H9 (cell line): ENCODE data around the gene SLC35B1. TPM values are rescaled to one million over a fixed set of nuclear protein-coding genes. Genes with fewer than 3 reads are reported as not detected.

Experiments used
- DNase-seq: peaks from one replicate; pipeline ENCODE4 v3.0.0-alpha.2; 2017
- H2AFZ ChIP-seq: one replicate; pipeline ENCODE4 v1.6.1; 2013; ENCODE audit warnings: mild to moderate bottlenecking, low read length, control low read depth, moderate library complexity
- H2AK5ac ChIP-seq: 2 replicates; pipeline ENCODE4 v1.6.1; 2013; ENCODE audit warnings: low read length, control low read depth, mixed read lengths; ENCODE audit not compliant: insufficient read length
- H2BK120ac ChIP-seq: one replicate; pipeline ENCODE4 v1.6.1; 2013; ENCODE audit warnings: low read depth, mild to moderate bottlenecking, low read length, control low read depth, inconsistent platforms; ENCODE audit not compliant: poor library complexity, severe bottlenecking
- H2BK12ac ChIP-seq: 2 replicates; pipeline ENCODE4 v1.6.1; 2013; ENCODE audit warnings: low read length, control low read depth, mixed read lengths, low read depth; ENCODE audit not compliant: insufficient read length
- H2BK15ac ChIP-seq: 2 replicates; pipeline ENCODE4 v1.6.1; 2013; ENCODE audit warnings: low read depth, low read length, control low read depth
- H2BK20ac ChIP-seq: one replicate; pipeline ENCODE4 v1.6.1; 2013; ENCODE audit warnings: low read depth, mild to moderate bottlenecking, low read length, control low read depth, inconsistent platforms; ENCODE audit not compliant: poor library complexity, severe bottlenecking
- H2BK5ac ChIP-seq: 2 replicates; pipeline ENCODE4 v1.6.1; 2013; ENCODE audit warnings: low read length, control low read depth, mixed read lengths; ENCODE audit not compliant: insufficient read length
- H3K14ac ChIP-seq: 2 replicates; pipeline ENCODE4 v1.6.1; 2013; ENCODE audit warnings: low read length, control low read depth; ENCODE audit not compliant: insufficient read depth
- H3K18ac ChIP-seq: 2 replicates; pipeline ENCODE4 v1.6.1; 2013; ENCODE audit warnings: low read depth, mild to moderate bottlenecking, mixed read lengths, low read length, control low read depth; ENCODE audit not compliant: insufficient read length
- H3K23ac ChIP-seq: 2 replicates; pipeline ENCODE4 v1.6.1; 2013; ENCODE audit warnings: low read length, control low read depth, mixed read lengths, low read depth; ENCODE audit not compliant: insufficient read length
- H3K23me2 ChIP-seq: 2 replicates; pipeline ENCODE4 v1.6.1; 2013; ENCODE audit warnings: low read depth, mild to moderate bottlenecking, mixed read lengths, low read length, control low read depth; ENCODE audit not compliant: insufficient read length, poor library complexity, severe bottlenecking
- H3K27ac ChIP-seq: 2 replicates; pipeline ENCODE4 v1.5.1; 2013; ENCODE audit warnings: low read length, control low read depth, mixed read lengths, low read depth; ENCODE audit not compliant: insufficient read length
- H3K27me3 ChIP-seq: 2 replicates; pipeline ENCODE4 v1.6.1; 2013; ENCODE audit warnings: low read length, control low read depth, inconsistent platforms; ENCODE audit not compliant: insufficient read depth
- H3K4ac ChIP-seq: 2 replicates; pipeline ENCODE4 v1.6.1; 2013; ENCODE audit warnings: low read depth, mild to moderate bottlenecking, control low read depth, inconsistent platforms, low read length, moderate library complexity
- H3K4me1 ChIP-seq: 2 replicates; pipeline ENCODE4 v1.6.1; 2013; ENCODE audit warnings: low read length, control low read depth, inconsistent platforms; ENCODE audit not compliant: insufficient read depth
- H3K4me2 ChIP-seq: 2 replicates; pipeline ENCODE4 v1.6.1; 2013; ENCODE audit warnings: low read length, control low read depth, mixed read lengths; ENCODE audit not compliant: insufficient read length, insufficient read depth
- H3K56ac ChIP-seq: 2 replicates; pipeline ENCODE4 v1.6.1; 2013; ENCODE audit warnings: low read depth, mild to moderate bottlenecking, mixed read lengths, low read length, control low read depth; ENCODE audit not compliant: insufficient read length
- H3K79me1 ChIP-seq: 2 replicates; pipeline ENCODE4 v1.6.1; 2013; ENCODE audit warnings: low read depth, mild to moderate bottlenecking, moderate library complexity, low read length, control low read depth, inconsistent platforms; ENCODE audit not compliant: insufficient read depth, poor library complexity, severe bottlenecking
- H3K79me2 ChIP-seq: 2 replicates; pipeline ENCODE4 v1.6.1; 2013; ENCODE audit warnings: low read length, control low read depth, inconsistent platforms; ENCODE audit not compliant: insufficient read depth
- H3K9ac ChIP-seq: 2 replicates; pipeline ENCODE4 v1.6.1; 2013; ENCODE audit warnings: low read length, control low read depth, mixed read lengths; ENCODE audit not compliant: insufficient read length; ENCODE audit errors: extremely low read depth
- H3K9me3 ChIP-seq: one replicate; pipeline ENCODE4 v1.6.1; 2013; ENCODE audit warnings: low read depth, low read length, inconsistent platforms; ENCODE audit not compliant: control insufficient read depth
- H3T11ph ChIP-seq: one replicate; pipeline ENCODE4 v1.6.1; 2013; ENCODE audit warnings: mild to moderate bottlenecking, low read length, control low read depth, inconsistent platforms
- H4K20me1 ChIP-seq: one replicate; pipeline ENCODE4 v1.6.1; 2013; ENCODE audit not compliant: control insufficient read depth, insufficient read length, insufficient read depth
- H4K5ac ChIP-seq: 2 replicates; pipeline ENCODE4 v1.6.1; 2013; ENCODE audit warnings: low read depth, mild to moderate bottlenecking, mixed read lengths, low read length, control low read depth; ENCODE audit not compliant: insufficient read length
- H4K8ac ChIP-seq: replicated peaks from 2 replicates; pipeline ENCODE4 v1.6.1; 2013; ENCODE audit warnings: low read length, control low read depth, mixed read lengths, low read depth; ENCODE audit not compliant: insufficient read length
- H4K91ac ChIP-seq: 2 replicates; pipeline ENCODE4 v1.6.1; 2013; ENCODE audit warnings: low read depth, mild to moderate bottlenecking, moderate library complexity, mixed read lengths, low read length, control low read depth; ENCODE audit not compliant: insufficient read length
- H3K27ac Mint-ChIP-seq, 3 experiments: 2 replicates in 2 of 3; 3 replicates in 1 of 3; pipeline ENCODE4 v1.8.0; 2020 to 2021; ENCODE audit warnings: mixed read lengths in 3 of 3, mild to moderate bottlenecking in 1 of 3, moderate library complexity in 1 of 3
- H3K27me3 Mint-ChIP-seq: 2 replicates; pipeline ENCODE4 v1.8.0; 2021; ENCODE audit warnings: low read depth, mild to moderate bottlenecking, moderate library complexity, mixed read lengths
- H3K36me3 Mint-ChIP-seq, 3 experiments: 2 replicates in 2 of 3; 3 replicates in 1 of 3; pipeline ENCODE4 v1.8.0; 2020 to 2021; ENCODE audit warnings: low read depth in 3 of 3, mixed read lengths in 3 of 3; ENCODE audit not compliant: insufficient read depth in 1 of 3
- H3K4me1 Mint-ChIP-seq, 2 experiments: 2 replicates each; pipeline ENCODE4 v1.8.0; 2020; ENCODE audit warnings: mixed read lengths in 2 of 2
- H3K4me3 Mint-ChIP-seq, 2 experiments: 2 replicates in 1 of 2; 3 replicates in 1 of 2; pipeline ENCODE4 v1.8.0; 2020 to 2021; ENCODE audit warnings: mild to moderate bottlenecking in 2 of 2, mixed read lengths in 2 of 2, moderate library complexity in 1 of 2
- H3K9me3 Mint-ChIP-seq, 2 experiments: 2 replicates in 1 of 2; 3 replicates in 1 of 2; pipeline ENCODE4 v1.8.0; 2020; ENCODE audit warnings: mild to moderate bottlenecking in 2 of 2, mixed read lengths in 2 of 2, moderate library complexity in 1 of 2
- WGBS: extraction: QIAGEN DNeasy Blood & Tissue Kit; methylation state at CpG from one replicate; pipeline ENCODE4 v1.1.7; 2013; ENCODE audit warnings: missing lambda C conversion rate, low lambda C conversion rate, mixed read lengths; ENCODE audit not compliant: insufficient read length; ENCODE audit errors: extremely low coverage; 5-methylcytosine and 5-hydroxymethylcytosine counted together
- total RNA-seq: library from RNA; stranded (reverse); gene quantifications from 2 replicates; pipeline ENCODE4 v1.2.1, GENCODE V29; 2021
- TF ChIP-seq, protein P1 (sequence below): fragments of 200-600 bp; sonication (generic); conservative IDR thresholded peaks from 3 replicates; pipeline ENCODE4 v1.8.0; 2021; ENCODE audit warnings: antibody characterized with exemption, mild to moderate bottlenecking

SLC35B1 gene
- total RNA-seq, 1 experiment from 2014 or later: 58.9 TPM

DNA sequence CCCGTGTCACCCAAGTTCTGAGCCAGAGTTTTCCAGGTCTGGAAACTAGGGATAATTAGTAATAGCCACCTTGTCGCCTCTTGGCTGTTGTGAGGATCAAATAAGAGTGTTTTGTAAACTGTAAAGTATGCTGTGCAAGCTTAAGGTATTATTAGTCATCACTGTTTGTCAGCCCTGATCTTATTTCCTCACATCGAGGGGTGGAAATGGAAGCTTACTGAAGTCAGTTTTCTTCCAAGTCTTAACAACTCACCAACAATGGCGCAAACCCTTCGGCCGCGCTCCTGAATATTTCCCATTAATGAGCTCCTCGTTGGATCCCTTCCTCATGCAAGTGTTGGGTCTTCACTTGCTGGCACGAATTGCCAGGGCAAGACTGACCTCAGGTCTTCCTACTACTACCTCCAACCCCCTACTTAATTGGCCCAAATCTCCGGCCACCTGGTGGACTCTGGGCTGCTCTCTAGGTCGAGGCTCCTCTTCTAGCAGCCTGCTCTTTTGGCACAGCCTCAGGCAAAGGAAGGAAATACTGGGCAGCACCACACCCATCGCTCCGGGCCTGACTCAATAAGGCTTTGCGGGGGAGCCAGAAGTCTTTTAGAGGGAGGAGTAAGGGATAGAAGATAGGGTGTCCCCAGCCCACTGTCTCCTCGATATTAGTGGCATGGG, 885 bp upstream of the SLC35B1 start:
- no CpG with 5 or more reads among the region's 15 CpGs for WGBS
- no peak overlapping the region for H3K23ac ChIP-seq
- H3K27ac ChIP-seq: no peak overlapping the region
- H3K56ac ChIP-seq: no peak overlapping the region
- no peak overlapping the region for H2BK120ac ChIP-seq
- H3K14ac ChIP-seq: no peak overlapping the region
- no peaks in the 10 kb centered on the region for H3K4me1 ChIP-seq
- no peak overlapping the region for H4K5ac ChIP-seq
- no peaks in the 10 kb centered on the region for H3K79me1 ChIP-seq
- no peaks in the 10 kb centered on the region for H3K27me3 ChIP-seq
- no peak overlapping the region for H2BK20ac ChIP-seq
- H3K27me3 Mint-ChIP-seq: no peaks in the 10 kb centered on the region
- H3K4me1 Mint-ChIP-seq: peaks cover 10 to 14% of the 10 kb centered on the region in 2 experiments
- H3K4me3 Mint-ChIP-seq: peak overlapping the region; percentile 89 to 94; a peak in 4 of 5 replicates
- H3K23me2 ChIP-seq: peaks cover 4% of the 10 kb centered on the region
- H3K27ac Mint-ChIP-seq: peak overlapping the region; percentile 75 to 79 (median 77); a peak in 4 of 7 replicates
- DNase-seq: peak; percentile 68
- H3K4ac ChIP-seq: no peak overlapping the region
- TF ChIP-seq, protein P1, sequence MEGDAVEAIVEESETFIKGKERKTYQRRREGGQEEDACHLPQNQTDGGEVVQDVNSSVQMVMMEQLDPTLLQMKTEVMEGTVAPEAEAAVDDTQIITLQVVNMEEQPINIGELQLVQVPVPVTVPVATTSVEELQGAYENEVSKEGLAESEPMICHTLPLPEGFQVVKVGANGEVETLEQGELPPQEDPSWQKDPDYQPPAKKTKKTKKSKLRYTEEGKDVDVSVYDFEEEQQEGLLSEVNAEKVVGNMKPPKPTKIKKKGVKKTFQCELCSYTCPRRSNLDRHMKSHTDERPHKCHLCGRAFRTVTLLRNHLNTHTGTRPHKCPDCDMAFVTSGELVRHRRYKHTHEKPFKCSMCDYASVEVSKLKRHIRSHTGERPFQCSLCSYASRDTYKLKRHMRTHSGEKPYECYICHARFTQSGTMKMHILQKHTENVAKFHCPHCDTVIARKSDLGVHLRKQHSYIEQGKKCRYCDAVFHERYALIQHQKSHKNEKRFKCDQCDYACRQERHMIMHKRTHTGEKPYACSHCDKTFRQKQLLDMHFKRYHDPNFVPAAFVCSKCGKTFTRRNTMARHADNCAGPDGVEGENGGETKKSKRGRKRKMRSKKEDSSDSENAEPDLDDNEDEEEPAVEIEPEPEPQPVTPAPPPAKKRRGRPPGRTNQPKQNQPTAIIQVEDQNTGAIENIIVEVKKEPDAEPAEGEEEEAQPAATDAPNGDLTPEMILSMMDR: peak; percentile 5; the same call in 1 of the 3 replicates
- H3K18ac ChIP-seq: no peak overlapping the region
- H2AK5ac ChIP-seq: no peak overlapping the region
- H3K9ac ChIP-seq: no peak overlapping the region
- H3K36me3 Mint-ChIP-seq: peaks cover 12 to 33% (median 26%) of the 10 kb centered on the region in 3 experiments; a peak in 6 of 7 replicates
- no peak overlapping the region for H2BK15ac ChIP-seq
- H2BK12ac ChIP-seq: no peak overlapping the region
- H3K9me3 ChIP-seq: no peaks in the 10 kb centered on the region
- no peak overlapping the region for H2AFZ ChIP-seq
- H4K91ac ChIP-seq: no peak overlapping the region
- no peak overlapping the region for H3K4me2 ChIP-seq
- H3K79me2 ChIP-seq: peaks cover 3% of the 10 kb centered on the region; the same call in 1 of the 2 replicates
- no peaks in the 10 kb centered on the region for H3K9me3 Mint-ChIP-seq
- no peak overlapping the region for H3T11ph ChIP-seq
- no peak overlapping the region for H2BK5ac ChIP-seq
- no peaks in the 10 kb centered on the region for H4K20me1 ChIP-seq
- H4K8ac ChIP-seq: no peak overlapping the region
